HepG2 (cell line): ENCODE data around the gene FLAD1. TPM values are rescaled to one million over a fixed set of nuclear protein-coding genes. Genes with fewer than 3 reads are reported as not detected.

Experiments
- ADNP ChIP-seq: sonication (generic); formaldehyde crosslinking; IDR thresholded peaks from 2 replicates; pipeline ENCODE4 v1.4.0; 2020; ENCODE audit warnings: missing genetic modification reagents
- CCAR2 ChIP-seq: fragments of 200-400 bp; formaldehyde crosslinking; optimal IDR thresholded peaks from 2 replicates; pipeline ENCODE3; 2018; ENCODE audit warnings: low read depth, mild to moderate bottlenecking, low read length, moderate library complexity
- CEBPG ChIP-seq: IDR thresholded peaks from 2 replicates; pipeline ENCODE4 v1.6.1; 2016
- CREM ChIP-seq, 2 experiments: sonication (generic) in 1 of 2; formaldehyde crosslinking in 1 of 2; IDR thresholded peaks; 2 replicates each; pipeline versions ENCODE4 v1.4.0 to v1.6.1; 2016 to 2020; ENCODE audit warnings: antibody characterized with exemption in 1 of 2, mild to moderate bottlenecking in 1 of 2, missing genetic modification reagents in 1 of 2
- EZH2 ChIP-seq: conservative IDR thresholded peaks from 2 replicates; pipeline ENCODE4 v1.6.1; 2012; ENCODE audit warnings: mild to moderate bottlenecking, low read depth, low read length, moderate library complexity
- KLF11 ChIP-seq: IDR thresholded peaks from 2 replicates; pipeline ENCODE4 v1.6.1; 2016; ENCODE audit warnings: missing compliant biosample characterization
- PAX8 ChIP-seq: sonication (generic); formaldehyde crosslinking; IDR thresholded peaks from 2 replicates; pipeline ENCODE4 v1.8.0; 2022; ENCODE audit warnings: mild to moderate bottlenecking, missing genetic modification reagents, borderline replicate concordance
- RBM22 ChIP-seq: fragments of 200-400 bp; formaldehyde crosslinking; optimal IDR thresholded peaks from 2 replicates; pipeline ENCODE3; 2017; ENCODE audit warnings: mild to moderate bottlenecking, low read length, moderate library complexity
- SKI ChIP-seq: fragments of 450-650 bp; IDR thresholded peaks from one replicate; pipeline ENCODE4 v1.6.1; 2018; ENCODE audit warnings: mild to moderate bottlenecking; ENCODE audit not compliant: partially characterized antibody
- YY1 ChIP-seq: IDR thresholded peaks from 2 replicates; pipeline ENCODE4 v1.6.1; 2011; ENCODE audit warnings: low read length, low read depth, moderate library complexity, mild to moderate bottlenecking; ENCODE audit not compliant: insufficient read depth, insufficient replicate concordance
- ZNF224 ChIP-seq: sonication (generic); formaldehyde crosslinking; IDR thresholded peaks from 2 replicates; pipeline ENCODE4 v1.5.0; 2020; ENCODE audit warnings: mild to moderate bottlenecking, missing genetic modification reagents
- ZNF232 ChIP-seq: sonication (generic); formaldehyde crosslinking; IDR thresholded peaks from 2 replicates; pipeline ENCODE4 v1.4.0; 2020; ENCODE audit warnings: missing genetic modification reagents, borderline replicate concordance
- ZNF33B ChIP-seq: sonication (generic); formaldehyde crosslinking; IDR thresholded peaks from 2 replicates; pipeline ENCODE4 v1.5.1; 2020; ENCODE audit warnings: mild to moderate bottlenecking, missing genetic modification reagents
- ZNF44 ChIP-seq: sonication (generic); formaldehyde crosslinking; IDR thresholded peaks from 2 replicates; pipeline ENCODE4 v1.5.1; 2020; ENCODE audit warnings: mild to moderate bottlenecking, missing genetic modification reagents
- ZNF672 ChIP-seq: sonication (generic); formaldehyde crosslinking; IDR thresholded peaks from 2 replicates; pipeline ENCODE4 v1.8.1; 2022; ENCODE audit warnings: missing genetic modification reagents
- ZSCAN12 ChIP-seq: sonication (generic); formaldehyde crosslinking; IDR thresholded peaks from 2 replicates; pipeline ENCODE4 v1.9.0; 2021; ENCODE audit warnings: mild to moderate bottlenecking, missing genetic modification reagents
- polyA plus RNA-seq, 8 experiments: library from polyadenylated mRNA; depleted of rRNA in 3 of 8; stranded (reverse) in 7 of 8; unstranded in 1 of 8; fragments of >200 nt; fragmentation: Illumina TruSeq in 4 of 8; extraction: Trizol in 4 of 8; gene quantifications; 2 replicates each; pipeline versions ENCODE4 v1.2.1 to v1.2.3, GENCODE V29; 2011 to 2016; ENCODE audit warnings: low read depth in 4 of 8, missing spikeins in 1 of 8, mixed read lengths in 1 of 8; ENCODE audit not compliant: insufficient read depth in 1 of 8
- total RNA-seq, 5 experiments: library from RNA; depleted of rRNA; stranded (reverse); fragments of >200 nt; fragmentation: Illumina TruSeq; extraction: Trizol; gene quantifications; 2 replicates each; pipeline ENCODE4 v1.2.3, GENCODE V29; 2016; ENCODE audit warnings: low read depth in 1 of 5
- TF ChIP-seq, protein P1 (sequence below): sonication (generic); formaldehyde crosslinking; IDR thresholded peaks from 2 replicates; pipeline ENCODE4 v1.5.0; 2020; ENCODE audit warnings: missing genetic modification reagents
- TF ChIP-seq, protein P2 (sequence below): sonication (generic); formaldehyde crosslinking; IDR thresholded peaks from 2 replicates; pipeline ENCODE4 v1.4.0; 2020; ENCODE audit warnings: mild to moderate bottlenecking, missing genetic modification reagents
- TF ChIP-seq, protein P3 (sequence below): sonication (generic); formaldehyde crosslinking; IDR thresholded peaks from 2 replicates; pipeline ENCODE4 v1.8.0; 2022; ENCODE audit warnings: missing genetic modification reagents, mild to moderate bottlenecking, moderate library complexity, borderline replicate concordance
- TF ChIP-seq, protein P4 (sequence below), 2 experiments: sonication (generic) in 1 of 2; formaldehyde crosslinking in 1 of 2; IDR thresholded peaks; 2 replicates each; pipeline versions ENCODE4 v1.4.0 to v1.6.1; 2018 to 2020; ENCODE audit warnings: missing genetic modification reagents in 2 of 2, borderline replicate concordance in 1 of 2, low read depth in 1 of 2, mild to moderate bottlenecking in 1 of 2, missing biosample characterization in 1 of 2

FLAD1 gene
- total and polyA plus RNA-seq, 2 of the 13 experiments (the other 11 are each of a cell fraction or from before 2014, with no cell fraction given) = 25.9 to 32.8 TPM

DNA sequence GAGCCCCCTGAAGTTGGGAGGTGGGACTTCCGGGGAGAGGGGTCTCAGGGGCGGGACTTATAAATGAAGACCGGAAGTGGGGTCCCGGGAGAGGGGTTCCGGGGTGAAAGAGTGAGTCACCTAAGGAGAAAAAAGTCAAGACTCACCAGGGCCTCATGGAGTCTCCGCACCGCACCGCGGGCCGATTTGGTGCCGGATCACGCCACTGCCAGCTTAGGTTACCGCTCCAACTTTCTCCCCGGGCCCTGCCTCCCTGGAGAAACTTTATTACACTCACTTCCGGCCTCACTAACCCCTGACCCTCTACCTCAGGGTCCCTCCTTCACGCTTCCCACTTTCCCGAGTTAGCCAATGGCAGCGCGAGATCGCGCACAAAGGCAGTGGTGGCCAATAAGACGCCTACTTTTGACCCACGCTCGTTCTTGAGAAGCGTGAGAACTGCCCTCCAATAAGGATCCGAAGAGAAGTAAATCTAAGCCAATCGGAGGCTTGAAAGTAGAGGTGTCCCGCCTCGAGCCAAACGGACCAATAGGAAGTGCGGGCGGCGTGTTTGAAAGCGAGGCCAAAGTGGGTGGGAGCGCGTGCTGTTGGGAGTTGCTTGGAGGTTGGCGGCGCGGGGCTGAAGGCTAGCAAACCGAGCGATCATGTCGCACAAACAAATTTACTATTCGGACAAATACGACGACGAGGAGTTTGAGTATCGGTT lies 8.9 kb upstream of the FLAD1 start, which contains the start of gene CKS1B (continued):
- TF ChIP-seq, protein P1, sequence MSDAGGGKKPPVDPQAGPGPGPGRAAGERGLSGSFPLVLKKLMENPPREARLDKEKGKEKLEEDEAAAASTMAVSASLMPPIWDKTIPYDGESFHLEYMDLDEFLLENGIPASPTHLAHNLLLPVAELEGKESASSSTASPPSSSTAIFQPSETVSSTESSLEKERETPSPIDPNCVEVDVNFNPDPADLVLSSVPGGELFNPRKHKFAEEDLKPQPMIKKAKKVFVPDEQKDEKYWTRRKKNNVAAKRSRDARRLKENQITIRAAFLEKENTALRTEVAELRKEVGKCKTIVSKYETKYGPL (CRISPR knock-in tag) = no peak
- TF ChIP-seq CREM (IDR thresholded peaks at IDR 0.05) = peak; percentile 76
- no peak for TF ChIP-seq CREM (CRISPR knock-in tag; IDR thresholded peaks at IDR 0.05)
- TF ChIP-seq SKI = no peak
- TF ChIP-seq PAX8 = no peak
- no peak for TF ChIP-seq ZNF33B (CRISPR knock-in tag)
- TF ChIP-seq ZNF672 (CRISPR knock-in tag) = no peak
- no peak; the same call in 1 of the 2 replicates for TF ChIP-seq CEBPG (CRISPR knock-in tag)
- TF ChIP-seq EZH2 = no peak
- no peak for TF ChIP-seq ZNF224 (CRISPR knock-in tag)
- TF ChIP-seq, protein P2, sequence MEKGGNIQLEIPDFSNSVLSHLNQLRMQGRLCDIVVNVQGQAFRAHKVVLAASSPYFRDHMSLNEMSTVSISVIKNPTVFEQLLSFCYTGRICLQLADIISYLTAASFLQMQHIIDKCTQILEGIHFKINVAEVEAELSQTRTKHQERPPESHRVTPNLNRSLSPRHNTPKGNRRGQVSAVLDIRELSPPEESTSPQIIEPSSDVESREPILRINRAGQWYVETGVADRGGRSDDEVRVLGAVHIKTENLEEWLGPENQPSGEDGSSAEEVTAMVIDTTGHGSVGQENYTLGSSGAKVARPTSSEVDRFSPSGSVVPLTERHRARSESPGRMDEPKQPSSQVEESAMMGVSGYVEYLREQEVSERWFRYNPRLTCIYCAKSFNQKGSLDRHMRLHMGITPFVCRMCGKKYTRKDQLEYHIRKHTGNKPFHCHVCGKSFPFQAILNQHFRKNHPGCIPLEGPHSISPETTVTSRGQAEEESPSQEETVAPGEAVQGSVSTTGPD (CRISPR knock-in tag) = no peak
- TF ChIP-seq RBM22 = no peak
- TF ChIP-seq, protein P3, sequence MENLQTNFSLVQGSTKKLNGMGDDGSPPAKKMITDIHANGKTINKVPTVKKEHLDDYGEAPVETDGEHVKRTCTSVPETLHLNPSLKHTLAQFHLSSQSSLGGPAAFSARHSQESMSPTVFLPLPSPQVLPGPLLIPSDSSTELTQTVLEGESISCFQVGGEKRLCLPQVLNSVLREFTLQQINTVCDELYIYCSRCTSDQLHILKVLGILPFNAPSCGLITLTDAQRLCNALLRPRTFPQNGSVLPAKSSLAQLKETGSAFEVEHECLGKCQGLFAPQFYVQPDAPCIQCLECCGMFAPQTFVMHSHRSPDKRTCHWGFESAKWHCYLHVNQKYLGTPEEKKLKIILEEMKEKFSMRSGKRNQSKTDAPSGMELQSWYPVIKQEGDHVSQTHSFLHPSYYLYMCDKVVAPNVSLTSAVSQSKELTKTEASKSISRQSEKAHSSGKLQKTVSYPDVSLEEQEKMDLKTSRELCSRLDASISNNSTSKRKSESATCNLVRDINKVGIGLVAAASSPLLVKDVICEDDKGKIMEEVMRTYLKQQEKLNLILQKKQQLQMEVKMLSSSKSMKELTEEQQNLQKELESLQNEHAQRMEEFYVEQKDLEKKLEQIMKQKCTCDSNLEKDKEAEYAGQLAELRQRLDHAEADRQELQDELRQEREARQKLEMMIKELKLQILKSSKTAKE (CRISPR knock-in tag) = no peak
- no peak; the same call in 1 of the 2 replicates for TF ChIP-seq ZSCAN12
- no peak for TF ChIP-seq ADNP (CRISPR knock-in tag)
- peak; percentile 43 for TF ChIP-seq YY1
- no peak for TF ChIP-seq CCAR2
- TF ChIP-seq, protein P4, sequence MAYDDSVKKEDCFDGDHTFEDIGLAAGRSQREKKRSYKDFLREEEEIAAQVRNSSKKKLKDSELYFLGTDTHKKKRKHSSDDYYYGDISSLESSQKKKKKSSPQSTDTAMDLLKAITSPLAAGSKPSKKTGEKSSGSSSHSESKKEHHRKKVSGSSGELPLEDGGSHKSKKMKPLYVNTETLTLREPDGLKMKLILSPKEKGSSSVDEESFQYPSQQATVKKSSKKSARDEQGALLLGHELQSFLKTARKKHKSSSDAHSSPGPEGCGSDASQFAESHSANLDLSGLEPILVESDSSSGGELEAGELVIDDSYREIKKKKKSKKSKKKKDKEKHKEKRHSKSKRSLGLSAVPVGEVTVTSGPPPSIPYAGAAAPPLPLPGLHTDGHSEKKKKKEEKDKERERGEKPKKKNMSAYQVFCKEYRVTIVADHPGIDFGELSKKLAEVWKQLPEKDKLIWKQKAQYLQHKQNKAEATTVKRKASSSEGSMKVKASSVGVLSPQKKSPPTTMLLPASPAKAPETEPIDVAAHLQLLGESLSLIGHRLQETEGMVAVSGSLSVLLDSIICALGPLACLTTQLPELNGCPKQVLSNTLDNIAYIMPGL (CRISPR knock-in tag; IDR thresholded peaks at IDR 0.05; ENCODE audit: borderline replicate concordance in 1 of 2, low read depth in 1 of 2) = peak; percentile 7 to 71; a peak in 3 of 4 replicates
- TF ChIP-seq ZNF232 (CRISPR knock-in tag) = no peak
- no peak for TF ChIP-seq KLF11
- TF ChIP-seq ZNF44 (CRISPR knock-in tag) = no peak
